SK-N-SH (cell line): ENCODE data around the gene CNTNAP1. TPM values are rescaled to one million over a fixed set of nuclear protein-coding genes. Genes with fewer than 3 reads are reported as not detected.

Experiments
- CTCF ChIA-PET: fragments of 300-600, 350-600 bp; formaldehyde crosslinking; extraction: SDS; loops from one replicate; lab custom pipeline; 2021; lab: Yijun Ruan, JAX
- POLR2A ChIA-PET: fragments of 350-600 bp; sonication (Branson Sonifier 250); formaldehyde crosslinking; extraction: SDS; loops from one replicate; lab custom pipeline; 2020; ENCODE audit warnings: antibody characterized with exemption, inconsistent platforms; lab: Yijun Ruan, JAX
- DNase-seq: peaks from one replicate; pipeline ENCODE4 v3.0.0; 2012
- H2AFZ ChIP-seq: fragments of 200-600 bp; sonication (generic); 2 replicates; pipeline ENCODE4 v1.8.1; 2016; ENCODE audit warnings: antibody characterized with exemption, mild to moderate bottlenecking, low read depth
- H3F3A ChIP-seq: fragments of 200-600 bp; sonication (generic); replicated peaks from 2 replicates; pipeline ENCODE3; 2016; ENCODE audit warnings: antibody characterized with exemption, mild to moderate bottlenecking; ENCODE audit not compliant: insufficient read depth
- H3K27ac ChIP-seq, 2 experiments: fragments of 200-500 bp in 1 of 2; fragments of 200-600 bp in 1 of 2; sonication (Bioruptor generic) in 1 of 2; sonication (generic), shearing (Covaris generic) in 1 of 2; 2 replicates each; pipeline versions ENCODE4 v1.5.1 to v1.6.1; 2014 to 2016; ENCODE audit warnings: low read depth in 2 of 2, inconsistent platforms in 1 of 2, low read length in 1 of 2, mild to moderate bottlenecking in 1 of 2, mixed read lengths in 1 of 2
- H3K27me3 ChIP-seq: fragments of 200-600 bp; sonication (generic), shearing (Covaris generic); 2 replicates; pipeline ENCODE4 v1.6.1; 2016; ENCODE audit warnings: mixed run types; ENCODE audit not compliant: insufficient read depth
- H3K36me3 ChIP-seq, 2 experiments: fragments of 200-500 bp in 1 of 2; fragments of 200-600 bp in 1 of 2; sonication (Bioruptor generic) in 1 of 2; sonication (generic) in 1 of 2; replicated peaks in 1 of 2; 2 replicates each; pipeline versions ENCODE3 to v1.5.1; 2014 to 2016; ENCODE audit warnings: low read length in 1 of 2, mild to moderate bottlenecking in 1 of 2; ENCODE audit not compliant: insufficient read depth in 2 of 2, control insufficient read depth in 1 of 2
- H3K4me1 ChIP-seq, 2 experiments: fragments of 200-500 bp in 1 of 2; fragments of 200-600 bp in 1 of 2; sonication (Bioruptor generic) in 1 of 2; sonication (generic), shearing (Covaris generic) in 1 of 2; 2 replicates each; pipeline versions ENCODE4 v1.5.1 to v1.6.1; 2014 to 2016; ENCODE audit warnings: low read depth in 1 of 2, low read length in 1 of 2, mixed run types in 1 of 2; ENCODE audit not compliant: insufficient read depth in 2 of 2, control insufficient read depth in 1 of 2
- H3K4me2 ChIP-seq: fragments of 200-600 bp; sonication (generic), shearing (Covaris generic); 2 replicates; pipeline ENCODE4 v1.6.1; 2017; ENCODE audit warnings: mixed run types
- H3K4me3 ChIP-seq, 2 experiments: fragments of 200-500 bp in 1 of 2; fragments of 200-600 bp in 1 of 2; sonication (Bioruptor generic) in 1 of 2; sonication (generic), shearing (Covaris generic) in 1 of 2; 2 replicates each; pipeline versions ENCODE4 v1.5.1 to v1.8.1; 2014 to 2016; ENCODE audit warnings: low read depth in 2 of 2, inconsistent platforms in 1 of 2, low read length in 1 of 2, mild to moderate bottlenecking in 1 of 2, mixed read lengths in 1 of 2, moderate library complexity in 1 of 2
- H3K79me2 ChIP-seq: fragments of 200-600 bp; sonication (generic); 2 replicates; pipeline ENCODE4 v1.8.1; 2017; ENCODE audit warnings: mild to moderate bottlenecking; ENCODE audit not compliant: insufficient read depth
- H3K9ac ChIP-seq: fragments of 200-600 bp; sonication (generic); 2 replicates; pipeline ENCODE4 v1.6.1; 2017; ENCODE audit warnings: mixed run types
- H3K9me2 ChIP-seq: fragments of 200-600 bp; sonication (generic); 2 replicates; pipeline ENCODE4 v1.6.1; 2017; ENCODE audit warnings: mixed run types
- H3K9me3 ChIP-seq: fragments of 200-600 bp; sonication (generic); 2 replicates; pipeline ENCODE4 v1.6.1; 2017; ENCODE audit warnings: mixed run types, mild to moderate bottlenecking, moderate library complexity
- H4K20me1 ChIP-seq: fragments of 200-600 bp; sonication (generic); 2 replicates; pipeline ENCODE4 v1.6.1; 2017; ENCODE audit warnings: mild to moderate bottlenecking, mixed run types; ENCODE audit not compliant: insufficient read depth
- ELF1 ChIP-seq: IDR thresholded peaks from 2 replicates; pipeline ENCODE4 v1.4.0; 2012
- EZH2phosphoT487 ChIP-seq: fragments of 200-600 bp; sonication (generic); IDR thresholded peaks from 2 replicates; pipeline ENCODE4 v1.6.1; 2017; ENCODE audit warnings: low read depth, mixed run types, mild to moderate bottlenecking, antibody characterized with exemption, moderate library complexity, borderline replicate concordance
- FOSL2 ChIP-seq: IDR thresholded peaks from 2 replicates; pipeline ENCODE4 v1.4.0; 2012; ENCODE audit warnings: low read depth, mild to moderate bottlenecking, moderate library complexity, borderline replicate concordance
- FOXJ3 ChIP-seq: sonication (generic); formaldehyde crosslinking; IDR thresholded peaks from 2 replicates; pipeline ENCODE4 v1.5.1; 2020; ENCODE audit warnings: mild to moderate bottlenecking, missing genetic modification reagents
- FOXM1 ChIP-seq: IDR thresholded peaks from 2 replicates; pipeline ENCODE4 v1.4.0; 2012; ENCODE audit warnings: low read depth, mild to moderate bottlenecking
- GABPA ChIP-seq: IDR thresholded peaks from 2 replicates; pipeline ENCODE4 v1.4.0; 2012; ENCODE audit warnings: low read depth, mild to moderate bottlenecking
- JUND ChIP-seq: IDR thresholded peaks from 2 replicates; pipeline ENCODE4 v1.4.0; 2012
- MEF2A ChIP-seq: IDR thresholded peaks from 2 replicates; pipeline ENCODE4 v1.4.0; 2012; ENCODE audit warnings: low read depth, borderline replicate concordance
- MXI1 ChIP-seq: IDR thresholded peaks from 2 replicates; pipeline ENCODE4 v1.6.1; 2012; ENCODE audit warnings: mild to moderate bottlenecking, low read depth, low read length, improper control_type of control experiment
- NFIC ChIP-seq: IDR thresholded peaks from 2 replicates; pipeline ENCODE4 v1.4.0; 2012; ENCODE audit warnings: borderline replicate concordance
- NRF1 ChIP-seq: IDR thresholded peaks from 2 replicates; pipeline ENCODE4 v1.6.1; 2012; ENCODE audit warnings: low read depth, mild to moderate bottlenecking, low read length
- POLR2AphosphoS5 ChIP-seq: IDR thresholded peaks from 2 replicates; pipeline ENCODE4 v1.6.1; 2012; ENCODE audit warnings: low read depth, low read length
- RAD21 ChIP-seq: IDR thresholded peaks from 2 replicates; pipeline ENCODE4 v1.6.1; 2012; ENCODE audit warnings: mild to moderate bottlenecking, low read length
- RFX5 ChIP-seq: IDR thresholded peaks from 2 replicates; pipeline ENCODE4 v1.6.1; 2012; ENCODE audit warnings: mild to moderate bottlenecking, improper control_type of control experiment, low read length
- RXRA ChIP-seq: IDR thresholded peaks from 2 replicates; pipeline ENCODE4 v1.4.0; 2012; ENCODE audit warnings: low read depth, mild to moderate bottlenecking, borderline replicate concordance
- SIN3A ChIP-seq: IDR thresholded peaks from 2 replicates; pipeline ENCODE4 v1.6.1; 2012; ENCODE audit warnings: low read depth, mild to moderate bottlenecking, low read length, moderate library complexity, borderline replicate concordance
- SMC3 ChIP-seq: IDR thresholded peaks from 2 replicates; pipeline ENCODE4 v1.6.1; 2012; ENCODE audit warnings: low read depth, low read length, improper control_type of control experiment
- TCF12 ChIP-seq: IDR thresholded peaks from 2 replicates; pipeline ENCODE4 v1.4.0; 2012
- YY1 ChIP-seq: IDR thresholded peaks from 2 replicates; pipeline ENCODE4 v1.4.0; 2012; ENCODE audit warnings: low read depth, mild to moderate bottlenecking
- WGBS: methylation state at CpG from one replicate; pipeline ENCODE4 v1.1.6; 2017; ENCODE audit warnings: low lambda C conversion rate; 5-methylcytosine and 5-hydroxymethylcytosine counted together
- polyA plus RNA-seq, 3 experiments: library from polyadenylated mRNA; depleted of rRNA; stranded (reverse); fragments of >200 nt; gene quantifications; 2 replicates each; pipeline ENCODE4 v1.2.3, GENCODE V29; 2012
- TF ChIP-seq, protein P1 (sequence below): fragments of 150-350 bp; IDR thresholded peaks from 2 replicates; pipeline ENCODE4 v1.6.1; 2017; ENCODE audit warnings: antibody characterized with exemption, low read length, low read depth, borderline replicate concordance
- TF ChIP-seq, protein P2 (sequence below): IDR thresholded peaks from 2 replicates; pipeline ENCODE4; 2012
- TF ChIP-seq, protein P3 (sequence below): fragments of 200-600 bp; sonication (generic); IDR thresholded peaks from 2 replicates; pipeline ENCODE4 v1.6.1; 2017; ENCODE audit warnings: antibody characterized with exemption, mild to moderate bottlenecking, moderate library complexity
- TF ChIP-seq, protein P4 (sequence below): IDR thresholded peaks from 2 replicates; pipeline ENCODE4 v1.4.0; 2012; ENCODE audit warnings: low read depth
- TF ChIP-seq, protein P5 (sequence below): fragments of 150-350 bp; IDR thresholded peaks from 2 replicates; pipeline ENCODE4 v1.6.1; 2016; ENCODE audit warnings: mild to moderate bottlenecking, low read depth, low read length

CNTNAP1 gene
- polyA plus RNA-seq, 1 of the 3 experiments (the other 2 are of a cell fraction): 92.7 TPM

DNA sequence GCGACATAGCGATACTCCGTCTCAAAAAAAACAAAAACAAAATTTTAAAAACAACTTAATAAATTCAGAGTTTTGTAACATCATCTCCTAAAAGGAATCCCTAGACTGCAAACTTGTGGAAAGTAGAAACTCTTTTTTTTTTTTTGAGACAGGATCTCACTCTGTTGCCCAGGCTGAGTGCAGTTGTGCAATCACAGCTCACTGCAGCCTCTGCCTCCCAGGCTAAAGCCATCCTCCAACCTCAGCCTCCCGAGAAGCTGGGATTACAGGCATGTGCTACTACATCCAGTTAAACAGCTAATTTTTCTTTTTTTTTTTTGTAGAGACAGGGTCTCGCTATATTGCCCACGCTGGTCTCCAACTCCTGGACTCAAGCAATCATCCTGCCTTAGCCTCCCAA is 42.8 kb downstream of the CNTNAP1 start:
- Histone ChIP-seq H4K20me1 (no peaks in the 10 kb centered on the region), H3K79me2 (no peaks in the 10 kb centered on the region), H3K36me3 (peaks cover 23 to 41% of the 10 kb centered on the region in 2 experiments), H3K9me3 (no peaks in the 10 kb centered on the region), H3K4me1 (no peaks in the 10 kb centered on the region), H3K9me2 (no peaks in the 10 kb centered on the region), H2AFZ (no peak overlapping the region), H3K9ac (no peak overlapping the region), H3K27ac (no peak overlapping the region), H3F3A (peaks cover 7% of the 10 kb centered on the region), H3K4me3 (no peak overlapping the region), H3K27me3 (no peaks in the 10 kb centered on the region), H3K4me2 (no peak overlapping the region)
- CTCF ChIA-PET: interaction anchor here (0.6 to 4.1 kb wide), 5 partner anchors 37 to 212 kb away, joined by 3 to 41 read pairs (median 3); partner anchors contain the start of genes PSMC3IP and RAMP2
- over 99% methylated on average over 6 of the region's 6 CpGs for WGBS
- TF ChIP-seq MEF2A (no peak), FOSL2 (no peak), NRF1 (no peak), RXRA (no peak), EZH2phosphoT487 (no peak), YY1 (no peak), GABPA (no peak), SMC3 (no peak), RFX5 (no peak), NFIC (no peak), MXI1 (no peak), RAD21 (no peak), SIN3A (no peak), JUND (no peak), FOXJ3 (no peak), ELF1 (no peak)
- TF ChIP-seq, protein P1, sequence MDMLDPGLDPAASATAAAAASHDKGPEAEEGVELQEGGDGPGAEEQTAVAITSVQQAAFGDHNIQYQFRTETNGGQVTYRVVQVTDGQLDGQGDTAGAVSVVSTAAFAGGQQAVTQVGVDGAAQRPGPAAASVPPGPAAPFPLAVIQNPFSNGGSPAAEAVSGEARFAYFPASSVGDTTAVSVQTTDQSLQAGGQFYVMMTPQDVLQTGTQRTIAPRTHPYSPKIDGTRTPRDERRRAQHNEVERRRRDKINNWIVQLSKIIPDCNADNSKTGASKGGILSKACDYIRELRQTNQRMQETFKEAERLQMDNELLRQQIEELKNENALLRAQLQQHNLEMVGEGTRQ: no peak
- TF ChIP-seq, protein P2, sequence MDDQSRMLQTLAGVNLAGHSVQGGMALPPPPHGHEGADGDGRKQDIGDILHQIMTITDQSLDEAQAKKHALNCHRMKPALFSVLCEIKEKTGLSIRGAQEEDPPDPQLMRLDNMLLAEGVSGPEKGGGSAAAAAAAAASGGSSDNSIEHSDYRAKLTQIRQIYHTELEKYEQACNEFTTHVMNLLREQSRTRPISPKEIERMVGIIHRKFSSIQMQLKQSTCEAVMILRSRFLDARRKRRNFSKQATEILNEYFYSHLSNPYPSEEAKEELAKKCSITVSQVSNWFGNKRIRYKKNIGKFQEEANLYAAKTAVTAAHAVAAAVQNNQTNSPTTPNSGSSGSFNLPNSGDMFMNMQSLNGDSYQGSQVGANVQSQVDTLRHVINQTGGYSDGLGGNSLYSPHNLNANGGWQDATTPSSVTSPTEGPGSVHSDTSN: no peak
- no peak for DNase-seq
- POLR2A ChIA-PET: interaction anchor here (1.0 kb wide), 1 partner anchor 35 kb away, joined by 4 read pairs; the partner anchor contains the start of gene RAMP2

DNA sequence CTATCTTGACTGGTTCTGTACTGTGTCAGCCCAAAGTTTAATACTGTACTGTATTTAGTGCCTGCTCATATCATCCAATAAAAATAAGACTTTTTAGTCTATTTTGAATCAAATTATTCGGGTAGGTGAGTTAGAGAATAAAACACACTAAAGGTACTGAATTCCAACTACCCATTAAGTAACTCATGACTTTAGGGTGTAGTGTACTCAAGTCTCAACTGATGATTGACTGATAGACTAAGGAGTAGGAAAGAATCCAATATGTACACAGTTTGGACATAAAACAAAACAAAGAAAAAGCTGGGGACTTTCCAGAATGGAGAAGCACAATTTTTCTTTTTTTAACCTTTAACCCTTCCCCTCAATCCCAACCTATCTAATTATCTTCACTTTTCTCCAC is 58.4 kb downstream of the CNTNAP1 start:
- no peak overlapping the region for H3K4me3 ChIP-seq
- WGBS: 51% methylated on average over 1 of the region's 1 CpG
- H2AFZ ChIP-seq: no peak overlapping the region
- peaks cover 52% of the 10 kb centered on the region for H3K79me2 ChIP-seq
- H3F3A ChIP-seq: no peaks in the 10 kb centered on the region
- H3K4me2 ChIP-seq: no peak overlapping the region
- H3K27ac ChIP-seq: no peak overlapping the region
- H3K36me3 ChIP-seq: no peaks in the 10 kb centered on the region
- H3K9me3 ChIP-seq: no peaks in the 10 kb centered on the region
- ChIA-PET POLR2A (interaction anchor here (0.6 kb wide), 1 partner anchor 162 kb away, joined by 4 read pairs; no protein-coding TSS in a partner anchor), CTCF (interaction anchor here (0.6 to 1.7 kb wide), 2 partner anchors 22 to 162 kb away, joined by 3 read pairs; no protein-coding TSS in a partner anchor)
- H3K27me3 ChIP-seq: no peaks in the 10 kb centered on the region
- peaks cover 0 to 11% of the 10 kb centered on the region in 2 experiments; a peak in 1 of 4 replicates for H3K4me1 ChIP-seq
- no peak for DNase-seq
- H4K20me1 ChIP-seq: no peaks in the 10 kb centered on the region
- no peak overlapping the region for H3K9ac ChIP-seq
- H3K9me2 ChIP-seq: no peaks in the 10 kb centered on the region
- TF ChIP-seq FOSL2 (no peak), GABPA (no peak), TCF12 (no peak), POLR2AphosphoS5 (no peak), RAD21 (no peak), EZH2phosphoT487 (no peak), MEF2A (no peak), ELF1 (no peak), FOXM1 (no peak), RXRA (no peak)
- TF ChIP-seq, protein P3, sequence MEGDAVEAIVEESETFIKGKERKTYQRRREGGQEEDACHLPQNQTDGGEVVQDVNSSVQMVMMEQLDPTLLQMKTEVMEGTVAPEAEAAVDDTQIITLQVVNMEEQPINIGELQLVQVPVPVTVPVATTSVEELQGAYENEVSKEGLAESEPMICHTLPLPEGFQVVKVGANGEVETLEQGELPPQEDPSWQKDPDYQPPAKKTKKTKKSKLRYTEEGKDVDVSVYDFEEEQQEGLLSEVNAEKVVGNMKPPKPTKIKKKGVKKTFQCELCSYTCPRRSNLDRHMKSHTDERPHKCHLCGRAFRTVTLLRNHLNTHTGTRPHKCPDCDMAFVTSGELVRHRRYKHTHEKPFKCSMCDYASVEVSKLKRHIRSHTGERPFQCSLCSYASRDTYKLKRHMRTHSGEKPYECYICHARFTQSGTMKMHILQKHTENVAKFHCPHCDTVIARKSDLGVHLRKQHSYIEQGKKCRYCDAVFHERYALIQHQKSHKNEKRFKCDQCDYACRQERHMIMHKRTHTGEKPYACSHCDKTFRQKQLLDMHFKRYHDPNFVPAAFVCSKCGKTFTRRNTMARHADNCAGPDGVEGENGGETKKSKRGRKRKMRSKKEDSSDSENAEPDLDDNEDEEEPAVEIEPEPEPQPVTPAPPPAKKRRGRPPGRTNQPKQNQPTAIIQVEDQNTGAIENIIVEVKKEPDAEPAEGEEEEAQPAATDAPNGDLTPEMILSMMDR: no peak
- TF ChIP-seq, protein P4, sequence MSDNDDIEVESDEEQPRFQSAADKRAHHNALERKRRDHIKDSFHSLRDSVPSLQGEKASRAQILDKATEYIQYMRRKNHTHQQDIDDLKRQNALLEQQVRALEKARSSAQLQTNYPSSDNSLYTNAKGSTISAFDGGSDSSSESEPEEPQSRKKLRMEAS: no peak
- TF ChIP-seq, protein P5, sequence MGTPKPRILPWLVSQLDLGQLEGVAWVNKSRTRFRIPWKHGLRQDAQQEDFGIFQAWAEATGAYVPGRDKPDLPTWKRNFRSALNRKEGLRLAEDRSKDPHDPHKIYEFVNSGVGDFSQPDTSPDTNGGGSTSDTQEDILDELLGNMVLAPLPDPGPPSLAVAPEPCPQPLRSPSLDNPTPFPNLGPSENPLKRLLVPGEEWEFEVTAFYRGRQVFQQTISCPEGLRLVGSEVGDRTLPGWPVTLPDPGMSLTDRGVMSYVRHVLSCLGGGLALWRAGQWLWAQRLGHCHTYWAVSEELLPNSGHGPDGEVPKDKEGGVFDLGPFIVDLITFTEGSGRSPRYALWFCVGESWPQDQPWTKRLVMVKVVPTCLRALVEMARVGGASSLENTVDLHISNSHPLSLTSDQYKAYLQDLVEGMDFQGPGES: no peak
